Esophagus squamous epithelium (tissue), 4 donors: ENCODE results near the gene FITM1.

Experiments used
- CTCF ChIP-seq, 6 experiments: fragments of 450-650 bp in 4 of 6; fragments of 200-600 bp in 2 of 6; sonication (generic) in 2 of 6; IDR thresholded peaks; one replicate each; pipeline ENCODE4 v1.5.1; 2016 to 2019; ENCODE audit warnings: antibody characterized with exemption in 6 of 6, mild to moderate bottlenecking in 4 of 6, moderate library complexity in 4 of 6
- POLR2A ChIP-seq, 4 donors: fragments of 450-650 bp; IDR thresholded peaks; one replicate each; pipeline ENCODE4 v1.6.1; 2017; ENCODE audit warnings: antibody characterized with exemption in 4 of 4, mild to moderate bottlenecking in 4 of 4, moderate library complexity in 3 of 4

DNA sequence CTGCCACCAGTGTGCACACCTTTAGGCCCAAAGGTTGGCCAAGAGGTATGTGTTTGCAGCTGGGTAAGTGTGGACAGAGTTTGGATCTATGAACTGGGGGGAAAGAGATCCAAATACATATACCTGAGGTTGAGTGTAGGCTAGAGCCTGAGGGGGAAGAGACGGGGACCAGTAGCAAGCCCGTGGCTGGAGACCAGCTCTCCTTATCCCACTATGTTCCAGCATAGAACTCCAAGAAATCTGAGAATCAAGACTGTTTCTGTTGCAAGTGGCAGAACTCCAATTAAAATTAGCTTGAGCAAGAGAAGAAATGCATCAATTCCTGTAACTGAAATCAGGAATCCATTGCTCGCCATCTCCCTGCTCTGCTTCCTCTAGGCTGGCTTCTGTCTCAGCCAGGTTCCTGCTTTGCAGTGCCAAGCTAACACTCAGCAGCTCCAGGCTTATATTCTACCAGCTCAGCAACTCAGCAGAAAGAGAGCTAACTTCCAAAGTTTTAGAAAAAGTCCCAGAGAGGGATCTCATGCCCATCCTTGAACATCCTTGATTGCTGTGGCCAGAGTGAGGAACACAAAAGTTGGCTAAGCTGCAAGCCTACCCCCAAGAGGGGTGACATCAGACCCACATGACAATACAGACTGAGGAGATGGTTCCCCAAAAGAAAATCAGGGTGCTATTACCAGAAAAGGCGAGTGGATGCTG is 37.8 kb upstream of the FITM1 start:
- TF ChIP-seq CTCF (IDR thresholded peaks at IDR 0.05), result no peak
- no peak for TF ChIP-seq POLR2A (IDR thresholded peaks at IDR 0.05)
